OCI-LY3 (cell line): ENCODE results near the gene MCEE.

Experiments
- EZH2phosphoT487 ChIP-seq: fragments of 200-600 bp; shearing (Covaris generic); IDR thresholded peaks from 2 replicates; pipeline ENCODE4 v1.6.1; 2018; ENCODE audit warnings: antibody characterized with exemption, mixed run types, low read depth
- TF ChIP-seq, protein P1 (sequence below): fragments of 200-600, 300-600 bp; sonication (generic); IDR thresholded peaks from 2 replicates; pipeline ENCODE4 v1.5.1; 2014; ENCODE audit warnings: antibody characterized with exemption, low read length, low read depth

DNA sequence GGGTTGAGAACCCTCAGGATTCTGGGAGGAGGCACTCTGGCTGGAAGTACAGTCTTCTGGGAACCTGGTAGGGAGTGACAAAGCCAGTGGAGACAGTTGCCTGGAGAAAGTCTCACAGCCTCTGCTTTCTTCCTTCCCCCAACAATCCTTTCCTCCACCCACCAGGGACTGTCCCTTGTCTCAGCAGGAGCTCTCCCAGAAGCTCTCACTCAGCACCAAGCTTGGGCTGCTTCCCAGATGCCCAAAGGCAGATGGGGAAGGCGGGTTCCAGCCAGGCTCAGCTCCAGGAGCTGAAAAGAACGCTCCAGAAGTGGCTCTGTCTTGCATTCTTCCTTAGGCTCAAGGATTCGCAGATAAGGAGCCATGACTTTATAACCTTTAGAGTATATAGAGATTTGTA, 69.2 kb downstream of the MCEE start:
- TF ChIP-seq, protein P1, sequence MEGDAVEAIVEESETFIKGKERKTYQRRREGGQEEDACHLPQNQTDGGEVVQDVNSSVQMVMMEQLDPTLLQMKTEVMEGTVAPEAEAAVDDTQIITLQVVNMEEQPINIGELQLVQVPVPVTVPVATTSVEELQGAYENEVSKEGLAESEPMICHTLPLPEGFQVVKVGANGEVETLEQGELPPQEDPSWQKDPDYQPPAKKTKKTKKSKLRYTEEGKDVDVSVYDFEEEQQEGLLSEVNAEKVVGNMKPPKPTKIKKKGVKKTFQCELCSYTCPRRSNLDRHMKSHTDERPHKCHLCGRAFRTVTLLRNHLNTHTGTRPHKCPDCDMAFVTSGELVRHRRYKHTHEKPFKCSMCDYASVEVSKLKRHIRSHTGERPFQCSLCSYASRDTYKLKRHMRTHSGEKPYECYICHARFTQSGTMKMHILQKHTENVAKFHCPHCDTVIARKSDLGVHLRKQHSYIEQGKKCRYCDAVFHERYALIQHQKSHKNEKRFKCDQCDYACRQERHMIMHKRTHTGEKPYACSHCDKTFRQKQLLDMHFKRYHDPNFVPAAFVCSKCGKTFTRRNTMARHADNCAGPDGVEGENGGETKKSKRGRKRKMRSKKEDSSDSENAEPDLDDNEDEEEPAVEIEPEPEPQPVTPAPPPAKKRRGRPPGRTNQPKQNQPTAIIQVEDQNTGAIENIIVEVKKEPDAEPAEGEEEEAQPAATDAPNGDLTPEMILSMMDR = no peak
- TF ChIP-seq EZH2phosphoT487 = no peak
